ENCODE results near the gene FSTL4. TPM values are rescaled to one million over a fixed set of nuclear protein-coding genes. Genes with fewer than 3 reads are reported as not detected.

FSTL4 gene
- total and polyA plus RNA-seq, 2 experiments from 2014 or later = 1.4 to 2.8 TPM

DNA sequence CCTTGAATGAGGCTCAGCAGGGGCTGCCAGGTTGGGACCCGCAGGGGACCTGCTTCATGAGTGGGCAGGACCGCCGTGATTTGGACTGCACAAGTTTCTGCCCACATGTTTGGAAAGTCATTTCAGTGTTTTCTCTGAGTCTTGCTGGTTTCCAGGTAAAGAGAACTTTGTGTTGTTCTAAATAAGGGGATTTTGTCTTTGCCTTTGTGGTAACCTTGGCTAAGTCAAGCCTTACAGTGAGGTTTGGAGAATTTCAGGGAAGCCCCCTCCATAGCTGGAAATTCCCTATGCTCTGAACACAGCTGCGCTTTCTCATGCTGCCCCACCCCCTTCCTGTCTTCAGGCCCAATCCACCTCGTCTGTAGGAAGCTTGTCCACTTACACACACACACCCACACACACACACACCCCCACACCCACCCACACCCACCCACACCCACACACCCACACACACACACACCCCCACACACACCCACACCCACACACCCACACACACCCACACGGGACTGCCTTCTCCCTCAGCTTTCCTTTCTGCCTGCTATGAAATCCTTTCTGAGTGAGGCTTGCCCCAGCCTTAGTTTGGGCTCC lies 290.4 kb downstream of the FSTL4 start (continued):
- TF ChIP-seq, protein P1, sequence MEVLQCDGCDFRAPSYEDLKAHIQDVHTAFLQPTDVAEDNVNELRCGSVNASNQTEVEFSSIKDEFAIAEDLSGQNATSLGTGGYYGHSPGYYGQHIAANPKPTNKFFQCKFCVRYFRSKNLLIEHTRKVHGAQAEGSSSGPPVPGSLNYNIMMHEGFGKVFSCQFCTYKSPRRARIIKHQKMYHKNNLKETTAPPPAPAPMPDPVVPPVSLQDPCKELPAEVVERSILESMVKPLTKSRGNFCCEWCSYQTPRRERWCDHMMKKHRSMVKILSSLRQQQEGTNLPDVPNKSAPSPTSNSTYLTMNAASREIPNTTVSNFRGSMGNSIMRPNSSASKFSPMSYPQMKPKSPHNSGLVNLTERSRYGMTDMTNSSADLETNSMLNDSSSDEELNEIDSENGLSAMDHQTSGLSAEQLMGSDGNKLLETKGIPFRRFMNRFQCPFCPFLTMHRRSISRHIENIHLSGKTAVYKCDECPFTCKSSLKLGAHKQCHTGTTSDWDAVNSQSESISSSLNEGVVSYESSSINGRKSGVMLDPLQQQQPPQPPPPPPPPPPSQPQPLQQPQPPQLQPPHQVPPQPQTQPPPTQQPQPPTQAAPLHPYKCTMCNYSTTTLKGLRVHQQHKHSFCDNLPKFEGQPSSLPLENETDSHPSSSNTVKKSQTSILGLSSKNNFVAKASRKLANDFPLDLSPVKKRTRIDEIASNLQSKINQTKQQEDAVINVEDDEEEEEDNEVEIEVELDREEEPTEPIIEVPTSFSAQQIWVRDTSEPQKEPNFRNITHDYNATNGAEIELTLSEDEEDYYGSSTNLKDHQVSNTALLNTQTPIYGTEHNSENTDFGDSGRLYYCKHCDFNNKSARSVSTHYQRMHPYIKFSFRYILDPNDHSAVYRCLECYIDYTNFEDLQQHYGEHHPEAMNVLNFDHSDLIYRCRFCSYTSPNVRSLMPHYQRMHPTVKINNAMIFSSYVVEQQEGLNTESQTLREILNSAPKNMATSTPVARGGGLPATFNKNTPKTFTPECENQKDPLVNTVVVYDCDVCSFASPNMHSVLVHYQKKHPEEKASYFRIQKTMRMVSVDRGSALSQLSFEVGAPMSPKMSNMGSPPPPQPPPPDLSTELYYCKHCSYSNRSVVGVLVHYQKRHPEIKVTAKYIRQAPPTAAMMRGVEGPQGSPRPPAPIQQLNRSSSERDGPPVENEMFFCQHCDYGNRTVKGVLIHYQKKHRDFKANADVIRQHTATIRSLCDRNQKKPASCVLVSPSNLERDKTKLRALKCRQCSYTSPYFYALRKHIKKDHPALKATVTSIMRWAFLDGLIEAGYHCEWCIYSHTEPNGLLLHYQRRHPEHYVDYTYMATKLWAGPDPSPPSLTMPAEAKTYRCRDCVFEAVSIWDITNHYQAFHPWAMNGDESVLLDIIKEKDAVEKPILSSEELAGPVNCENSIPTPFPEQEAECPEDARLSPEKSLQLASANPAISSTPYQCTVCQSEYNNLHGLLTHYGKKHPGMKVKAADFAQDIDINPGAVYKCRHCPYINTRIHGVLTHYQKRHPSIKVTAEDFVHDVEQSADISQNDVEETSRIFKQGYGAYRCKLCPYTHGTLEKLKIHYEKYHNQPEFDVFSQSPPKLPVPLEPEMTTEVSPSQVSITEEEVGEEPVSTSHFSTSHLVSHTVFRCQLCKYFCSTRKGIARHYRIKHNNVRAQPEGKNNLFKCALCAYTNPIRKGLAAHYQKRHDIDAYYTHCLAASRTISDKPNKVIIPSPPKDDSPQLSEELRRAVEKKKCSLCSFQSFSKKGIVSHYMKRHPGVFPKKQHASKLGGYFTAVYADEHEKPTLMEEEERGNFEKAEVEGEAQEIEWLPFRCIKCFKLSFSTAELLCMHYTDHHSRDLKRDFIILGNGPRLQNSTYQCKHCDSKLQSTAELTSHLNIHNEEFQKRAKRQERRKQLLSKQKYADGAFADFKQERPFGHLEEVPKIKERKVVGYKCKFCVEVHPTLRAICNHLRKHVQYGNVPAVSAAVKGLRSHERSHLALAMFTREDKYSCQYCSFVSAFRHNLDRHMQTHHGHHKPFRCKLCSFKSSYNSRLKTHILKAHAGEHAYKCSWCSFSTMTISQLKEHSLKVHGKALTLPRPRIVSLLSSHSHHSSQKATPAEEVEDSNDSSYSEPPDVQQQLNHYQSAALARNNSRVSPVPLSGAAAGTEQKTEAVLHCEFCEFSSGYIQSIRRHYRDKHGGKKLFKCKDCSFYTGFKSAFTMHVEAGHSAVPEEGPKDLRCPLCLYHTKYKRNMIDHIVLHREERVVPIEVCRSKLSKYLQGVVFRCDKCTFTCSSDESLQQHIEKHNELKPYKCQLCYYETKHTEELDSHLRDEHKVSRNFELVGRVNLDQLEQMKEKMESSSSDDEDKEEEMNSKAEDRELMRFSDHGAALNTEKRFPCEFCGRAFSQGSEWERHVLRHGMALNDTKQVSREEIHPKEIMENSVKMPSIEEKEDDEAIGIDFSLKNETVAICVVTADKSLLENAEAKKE (CRISPR knock-in tag; IDR thresholded peaks at IDR 0.05) = no peak
- TF ChIP-seq ZNF114 (CRISPR knock-in tag; IDR thresholded peaks at IDR 0.05) (no peak), CREB1 (CRISPR knock-in tag; IDR thresholded peaks at IDR 0.05; ENCODE audit: low read depth) (no peak), JUNB (IDR thresholded peaks at IDR 0.05; ENCODE audit: unreplicated experiment) (no peak), POLR2AphosphoS5 (IDR thresholded peaks at IDR 0.05; ENCODE audit: low read depth) (no peak), STAT1 (IDR thresholded peaks at IDR 0.05; ENCODE audit: unreplicated experiment) (no peak)
- TF ChIP-seq, protein P2, sequence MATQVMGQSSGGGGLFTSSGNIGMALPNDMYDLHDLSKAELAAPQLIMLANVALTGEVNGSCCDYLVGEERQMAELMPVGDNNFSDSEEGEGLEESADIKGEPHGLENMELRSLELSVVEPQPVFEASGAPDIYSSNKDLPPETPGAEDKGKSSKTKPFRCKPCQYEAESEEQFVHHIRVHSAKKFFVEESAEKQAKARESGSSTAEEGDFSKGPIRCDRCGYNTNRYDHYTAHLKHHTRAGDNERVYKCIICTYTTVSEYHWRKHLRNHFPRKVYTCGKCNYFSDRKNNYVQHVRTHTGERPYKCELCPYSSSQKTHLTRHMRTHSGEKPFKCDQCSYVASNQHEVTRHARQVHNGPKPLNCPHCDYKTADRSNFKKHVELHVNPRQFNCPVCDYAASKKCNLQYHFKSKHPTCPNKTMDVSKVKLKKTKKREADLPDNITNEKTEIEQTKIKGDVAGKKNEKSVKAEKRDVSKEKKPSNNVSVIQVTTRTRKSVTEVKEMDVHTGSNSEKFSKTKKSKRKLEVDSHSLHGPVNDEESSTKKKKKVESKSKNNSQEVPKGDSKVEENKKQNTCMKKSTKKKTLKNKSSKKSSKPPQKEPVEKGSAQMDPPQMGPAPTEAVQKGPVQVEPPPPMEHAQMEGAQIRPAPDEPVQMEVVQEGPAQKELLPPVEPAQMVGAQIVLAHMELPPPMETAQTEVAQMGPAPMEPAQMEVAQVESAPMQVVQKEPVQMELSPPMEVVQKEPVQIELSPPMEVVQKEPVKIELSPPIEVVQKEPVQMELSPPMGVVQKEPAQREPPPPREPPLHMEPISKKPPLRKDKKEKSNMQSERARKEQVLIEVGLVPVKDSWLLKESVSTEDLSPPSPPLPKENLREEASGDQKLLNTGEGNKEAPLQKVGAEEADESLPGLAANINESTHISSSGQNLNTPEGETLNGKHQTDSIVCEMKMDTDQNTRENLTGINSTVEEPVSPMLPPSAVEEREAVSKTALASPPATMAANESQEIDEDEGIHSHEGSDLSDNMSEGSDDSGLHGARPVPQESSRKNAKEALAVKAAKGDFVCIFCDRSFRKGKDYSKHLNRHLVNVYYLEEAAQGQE (IDR thresholded peaks at IDR 0.05; ENCODE audit: unreplicated experiment) = no peak
- TF ChIP-seq, protein P3, sequence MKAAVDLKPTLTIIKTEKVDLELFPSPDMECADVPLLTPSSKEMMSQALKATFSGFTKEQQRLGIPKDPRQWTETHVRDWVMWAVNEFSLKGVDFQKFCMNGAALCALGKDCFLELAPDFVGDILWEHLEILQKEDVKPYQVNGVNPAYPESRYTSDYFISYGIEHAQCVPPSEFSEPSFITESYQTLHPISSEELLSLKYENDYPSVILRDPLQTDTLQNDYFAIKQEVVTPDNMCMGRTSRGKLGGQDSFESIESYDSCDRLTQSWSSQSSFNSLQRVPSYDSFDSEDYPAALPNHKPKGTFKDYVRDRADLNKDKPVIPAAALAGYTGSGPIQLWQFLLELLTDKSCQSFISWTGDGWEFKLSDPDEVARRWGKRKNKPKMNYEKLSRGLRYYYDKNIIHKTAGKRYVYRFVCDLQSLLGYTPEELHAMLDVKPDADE (IDR thresholded peaks at IDR 0.05) = no peak
